ENCODE measurements around the gene GLT1D1.

GRCh38 chr12:128816643-128816920 is 36.7 kb upstream of the GLT1D1 start:
- no peak for TF ChIP-seq GLIS3 (CRISPR knock-in tag; IDR thresholded peaks at IDR 0.05)
- TF ChIP-seq BACH2 (CRISPR knock-in tag; IDR thresholded peaks at IDR 0.05; ENCODE audit: borderline replicate concordance), result no peak
- no peak for TF ChIP-seq ZNF8 (CRISPR knock-in tag; IDR thresholded peaks at IDR 0.05)
- TF ChIP-seq, protein P1, sequence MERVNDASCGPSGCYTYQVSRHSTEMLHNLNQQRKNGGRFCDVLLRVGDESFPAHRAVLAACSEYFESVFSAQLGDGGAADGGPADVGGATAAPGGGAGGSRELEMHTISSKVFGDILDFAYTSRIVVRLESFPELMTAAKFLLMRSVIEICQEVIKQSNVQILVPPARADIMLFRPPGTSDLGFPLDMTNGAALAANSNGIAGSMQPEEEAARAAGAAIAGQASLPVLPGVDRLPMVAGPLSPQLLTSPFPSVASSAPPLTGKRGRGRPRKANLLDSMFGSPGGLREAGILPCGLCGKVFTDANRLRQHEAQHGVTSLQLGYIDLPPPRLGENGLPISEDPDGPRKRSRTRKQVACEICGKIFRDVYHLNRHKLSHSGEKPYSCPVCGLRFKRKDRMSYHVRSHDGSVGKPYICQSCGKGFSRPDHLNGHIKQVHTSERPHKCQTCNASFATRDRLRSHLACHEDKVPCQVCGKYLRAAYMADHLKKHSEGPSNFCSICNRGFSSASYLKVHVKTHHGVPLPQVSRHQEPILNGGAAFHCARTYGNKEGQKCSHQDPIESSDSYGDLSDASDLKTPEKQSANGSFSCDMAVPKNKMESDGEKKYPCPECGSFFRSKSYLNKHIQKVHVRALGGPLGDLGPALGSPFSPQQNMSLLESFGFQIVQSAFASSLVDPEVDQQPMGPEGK (CRISPR knock-in tag; IDR thresholded peaks at IDR 0.05; ENCODE audit: borderline replicate concordance), result no peak
- no peak for TF ChIP-seq CSRNP3 (CRISPR knock-in tag; IDR thresholded peaks at IDR 0.05)
- no peak for TF ChIP-seq ZFP3 (CRISPR knock-in tag; IDR thresholded peaks at IDR 0.05)
